ENCODE results near the gene TEN1. TPM values are rescaled to one million over a fixed set of nuclear protein-coding genes. Genes with fewer than 3 reads are reported as not detected.

The TEN1 gene
- total and polyA plus RNA-seq, 2 of the 13 experiments (the other 11 are each of a cell fraction or from before 2014, with no cell fraction given) = 18.0 to 21.3 TPM

DNA sequence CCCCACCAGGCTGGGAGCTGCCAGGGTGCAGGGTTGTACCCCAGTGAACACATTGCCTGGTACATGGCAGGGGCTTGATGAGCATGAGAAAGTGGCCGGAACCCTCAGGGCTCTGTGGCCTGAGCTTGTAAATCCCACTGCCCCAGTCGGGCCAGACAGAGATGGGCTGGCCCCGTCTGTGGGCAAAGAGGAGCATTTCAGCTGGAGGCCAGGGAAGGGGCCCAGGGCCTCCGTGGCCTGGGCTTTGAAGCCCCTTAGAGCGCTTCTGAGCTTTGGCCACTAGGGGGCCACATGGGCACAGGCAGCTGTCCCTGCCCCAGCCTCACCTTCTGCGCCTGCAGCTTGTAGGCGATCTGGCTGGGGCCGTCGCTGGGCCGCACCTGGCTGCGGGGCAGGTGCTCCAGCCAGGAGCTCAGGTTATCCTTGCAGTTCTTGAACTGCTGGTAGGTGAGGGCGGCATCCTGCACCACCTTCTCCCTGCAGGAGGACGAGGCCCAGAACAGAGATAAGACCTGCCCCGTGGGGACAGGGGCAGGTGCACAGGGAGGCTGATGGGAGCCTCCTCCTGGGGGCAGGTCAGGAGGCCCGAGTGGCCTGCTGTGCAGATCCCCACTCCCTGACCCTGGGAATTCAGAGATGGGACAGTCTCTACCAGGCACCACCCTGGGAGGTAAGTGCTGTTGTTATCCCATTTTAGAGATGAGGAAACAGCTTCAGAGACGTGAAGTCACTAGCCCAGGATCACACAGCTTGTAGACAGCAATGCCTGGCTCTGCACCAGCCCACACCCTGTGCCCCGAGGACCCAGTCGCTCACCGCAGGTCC, 35.3 kb downstream of the TEN1 start (continued):
- no peak for TF ChIP-seq ZNF296 (CRISPR knock-in tag; conservative IDR thresholded peaks at IDR 0.05)
- peak; percentile 86; the same call in 1 of the 2 replicates for TF ChIP-seq MEIS1 (CRISPR knock-in tag; IDR thresholded peaks at IDR 0.05; ENCODE audit: borderline replicate concordance)
- no peak for TF ChIP-seq GTF3A (CRISPR knock-in tag; conservative IDR thresholded peaks at IDR 0.05)
- TF ChIP-seq, protein P1, sequence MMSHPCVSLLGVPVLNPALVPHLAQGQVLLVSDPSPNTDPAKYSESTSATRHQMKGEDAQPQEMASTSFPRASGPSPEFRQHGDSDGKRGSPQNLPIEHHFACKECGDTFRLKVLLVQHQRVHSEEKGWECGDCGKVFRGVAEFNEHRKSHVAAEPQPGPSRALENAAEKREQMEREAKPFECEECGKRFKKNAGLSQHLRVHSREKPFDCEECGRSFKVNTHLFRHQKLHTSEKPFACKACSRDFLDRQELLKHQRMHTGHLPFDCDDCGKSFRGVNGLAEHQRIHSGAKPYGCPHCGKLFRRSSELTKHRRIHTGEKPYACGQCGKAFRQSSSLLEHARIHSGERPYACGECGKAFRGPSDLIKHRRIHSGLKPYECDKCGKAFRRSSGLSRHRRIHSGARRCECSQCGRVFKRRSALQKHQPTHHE (CRISPR knock-in tag; IDR thresholded peaks at IDR 0.05; ENCODE audit: borderline replicate concordance) = no peak
- TF ChIP-seq, protein P2, sequence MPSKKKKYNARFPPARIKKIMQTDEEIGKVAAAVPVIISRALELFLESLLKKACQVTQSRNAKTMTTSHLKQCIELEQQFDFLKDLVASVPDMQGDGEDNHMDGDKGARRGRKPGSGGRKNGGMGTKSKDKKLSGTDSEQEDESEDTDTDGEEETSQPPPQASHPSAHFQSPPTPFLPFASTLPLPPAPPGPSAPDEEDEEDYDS (CRISPR knock-in tag; IDR thresholded peaks at IDR 0.05) = 0 out of 2 replicates have a peak, but pooled peaks have one; percentile 19
- no peak for TF ChIP-seq ZNF747 (CRISPR knock-in tag; IDR thresholded peaks at IDR 0.05; ENCODE audit: borderline replicate concordance)
- TF ChIP-seq, protein P3, sequence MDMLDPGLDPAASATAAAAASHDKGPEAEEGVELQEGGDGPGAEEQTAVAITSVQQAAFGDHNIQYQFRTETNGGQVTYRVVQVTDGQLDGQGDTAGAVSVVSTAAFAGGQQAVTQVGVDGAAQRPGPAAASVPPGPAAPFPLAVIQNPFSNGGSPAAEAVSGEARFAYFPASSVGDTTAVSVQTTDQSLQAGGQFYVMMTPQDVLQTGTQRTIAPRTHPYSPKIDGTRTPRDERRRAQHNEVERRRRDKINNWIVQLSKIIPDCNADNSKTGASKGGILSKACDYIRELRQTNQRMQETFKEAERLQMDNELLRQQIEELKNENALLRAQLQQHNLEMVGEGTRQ (IDR thresholded peaks at IDR 0.05; ENCODE audit: low read depth, low read length) = no peak
- TF ChIP-seq, protein P3 (CRISPR knock-in tag; IDR thresholded peaks at IDR 0.05; ENCODE audit: borderline replicate concordance) = 0 out of 2 replicates have a peak, but pooled peaks have one; percentile 13
- no peak for TF ChIP-seq NKX3-1 (CRISPR knock-in tag; IDR thresholded peaks at IDR 0.05)
- no peak for TF ChIP-seq ZNF335 (CRISPR knock-in tag; IDR thresholded peaks at IDR 0.05)
- TF ChIP-seq, protein P4, sequence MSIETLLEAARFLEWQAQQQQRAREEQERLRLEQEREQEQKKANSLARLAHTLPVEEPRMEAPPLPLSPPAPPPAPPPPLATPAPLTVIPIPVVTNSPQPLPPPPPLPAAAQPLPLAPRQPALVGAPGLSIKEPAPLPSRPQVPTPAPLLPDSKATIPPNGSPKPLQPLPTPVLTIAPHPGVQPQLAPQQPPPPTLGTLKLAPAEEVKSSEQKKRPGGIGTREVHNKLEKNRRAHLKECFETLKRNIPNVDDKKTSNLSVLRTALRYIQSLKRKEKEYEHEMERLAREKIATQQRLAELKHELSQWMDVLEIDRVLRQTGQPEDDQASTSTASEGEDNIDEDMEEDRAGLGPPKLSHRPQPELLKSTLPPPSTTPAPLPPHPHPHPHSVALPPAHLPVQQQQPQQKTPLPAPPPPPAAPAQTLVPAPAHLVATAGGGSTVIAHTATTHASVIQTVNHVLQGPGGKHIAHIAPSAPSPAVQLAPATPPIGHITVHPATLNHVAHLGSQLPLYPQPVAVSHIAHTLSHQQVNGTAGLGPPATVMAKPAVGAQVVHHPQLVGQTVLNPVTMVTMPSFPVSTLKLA (IDR thresholded peaks at IDR 0.05) = no peak
- no peak for TF ChIP-seq ZNF7 (CRISPR knock-in tag; IDR thresholded peaks at IDR 0.05)
- no peak for TF ChIP-seq ZSCAN31 (CRISPR knock-in tag; IDR thresholded peaks at IDR 0.05; ENCODE audit: low read depth)
- TF ChIP-seq, protein P5, sequence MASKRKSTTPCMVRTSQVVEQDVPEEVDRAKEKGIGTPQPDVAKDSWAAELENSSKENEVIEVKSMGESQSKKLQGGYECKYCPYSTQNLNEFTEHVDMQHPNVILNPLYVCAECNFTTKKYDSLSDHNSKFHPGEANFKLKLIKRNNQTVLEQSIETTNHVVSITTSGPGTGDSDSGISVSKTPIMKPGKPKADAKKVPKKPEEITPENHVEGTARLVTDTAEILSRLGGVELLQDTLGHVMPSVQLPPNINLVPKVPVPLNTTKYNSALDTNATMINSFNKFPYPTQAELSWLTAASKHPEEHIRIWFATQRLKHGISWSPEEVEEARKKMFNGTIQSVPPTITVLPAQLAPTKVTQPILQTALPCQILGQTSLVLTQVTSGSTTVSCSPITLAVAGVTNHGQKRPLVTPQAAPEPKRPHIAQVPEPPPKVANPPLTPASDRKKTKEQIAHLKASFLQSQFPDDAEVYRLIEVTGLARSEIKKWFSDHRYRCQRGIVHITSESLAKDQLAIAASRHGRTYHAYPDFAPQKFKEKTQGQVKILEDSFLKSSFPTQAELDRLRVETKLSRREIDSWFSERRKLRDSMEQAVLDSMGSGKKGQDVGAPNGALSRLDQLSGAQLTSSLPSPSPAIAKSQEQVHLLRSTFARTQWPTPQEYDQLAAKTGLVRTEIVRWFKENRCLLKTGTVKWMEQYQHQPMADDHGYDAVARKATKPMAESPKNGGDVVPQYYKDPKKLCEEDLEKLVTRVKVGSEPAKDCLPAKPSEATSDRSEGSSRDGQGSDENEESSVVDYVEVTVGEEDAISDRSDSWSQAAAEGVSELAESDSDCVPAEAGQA (IDR thresholded peaks at IDR 0.05; ENCODE audit: low read depth) = no peak
- TF ChIP-seq, protein P5 (CRISPR knock-in tag; IDR thresholded peaks at IDR 0.05; ENCODE audit: borderline replicate concordance) = no peak
- TF ChIP-seq TBX3 (IDR thresholded peaks at IDR 0.05; ENCODE audit: borderline replicate concordance) = no peak
- TF ChIP-seq SIN3A (IDR thresholded peaks at IDR 0.05; ENCODE audit: borderline replicate concordance, low read depth, low read length) = no peak
- no peak for TF ChIP-seq ZNF777 (CRISPR knock-in tag; IDR thresholded peaks at IDR 0.05)

All from HepG2 (cell line).